MM.1S (cell line): ENCODE data around the gene PTCD3.

Experiments used
- DNase-seq: peaks from one replicate; pipeline ENCODE4 v3.0.0-alpha.2; 2015
- H2AFZ ChIP-seq: fragments of 300-600 bp; sonication (generic); 2 replicates; pipeline ENCODE4 v1.6.0; 2016; ENCODE audit warnings: antibody characterized with exemption, low read length
- H3F3A ChIP-seq: fragments of 300-600 bp; sonication (generic); 2 replicates; pipeline ENCODE4 v1.6.1; 2016; ENCODE audit warnings: mild to moderate bottlenecking, antibody characterized with exemption, low read length, moderate library complexity, mixed read lengths; ENCODE audit not compliant: insufficient read depth
- H3K27ac ChIP-seq: fragments of 300-600 bp; sonication (generic); 2 replicates; pipeline ENCODE4 v1.5.1; 2016; ENCODE audit warnings: mild to moderate bottlenecking, low read length
- H3K27me3 ChIP-seq: fragments of 300-600 bp; sonication (generic); replicated peaks from 2 replicates; pipeline ENCODE4 v1.6.0; 2016; ENCODE audit warnings: low read length; ENCODE audit not compliant: insufficient read depth
- H3K36me3 ChIP-seq: fragments of 300-600 bp; sonication (generic); replicated peaks from 2 replicates; pipeline ENCODE4 v1.6.1; 2016; ENCODE audit warnings: mild to moderate bottlenecking, low read length, mixed read lengths; ENCODE audit not compliant: insufficient read depth
- H3K4me1 ChIP-seq: fragments of 300-600 bp; sonication (generic); 2 replicates; pipeline ENCODE4 v1.6.1; 2016; ENCODE audit warnings: low read length, mixed read lengths
- H3K4me2 ChIP-seq: fragments of 300-600 bp; sonication (generic); 2 replicates; pipeline ENCODE4 v1.6.0; 2016; ENCODE audit warnings: low read depth, low read length
- H3K4me3 ChIP-seq: fragments of 300-600 bp; sonication (generic); 2 replicates; pipeline ENCODE4 v1.5.1; 2016; ENCODE audit warnings: low read length, mixed read lengths
- H3K79me2 ChIP-seq: fragments of 300-600 bp; sonication (generic); 2 replicates; pipeline ENCODE4 v1.6.1; 2016; ENCODE audit warnings: mixed run types, low read length, mixed read lengths
- H3K9ac ChIP-seq: fragments of 300-600 bp; sonication (generic); 2 replicates; pipeline ENCODE4 v1.6.1; 2016; ENCODE audit warnings: low read length, mixed read lengths
- H3K9me2 ChIP-seq: fragments of 300-600 bp; sonication (generic); replicated peaks from 2 replicates; pipeline ENCODE4 v1.6.1; 2016; ENCODE audit warnings: mild to moderate bottlenecking, low read length, mixed read lengths; ENCODE audit not compliant: insufficient read depth
- H3K9me3 ChIP-seq: fragments of 300-600 bp; sonication (generic); replicated peaks from 2 replicates; pipeline ENCODE4 v1.6.1; 2016; ENCODE audit warnings: mild to moderate bottlenecking, low read length, mixed read lengths; ENCODE audit not compliant: insufficient read depth
- H4K20me1 ChIP-seq: fragments of 300-600 bp; sonication (generic); 2 replicates; pipeline ENCODE4 v1.6.1; 2016; ENCODE audit warnings: mild to moderate bottlenecking, low read length, moderate library complexity, mixed read lengths; ENCODE audit not compliant: insufficient read depth
- EZH2 ChIP-seq: fragments of 300-600 bp; sonication (generic); optimal IDR thresholded peaks from 2 replicates; pipeline ENCODE3; 2017; ENCODE audit warnings: low read depth, mild to moderate bottlenecking, antibody characterized with exemption, low read length, mixed read lengths
- EZH2phosphoT487 ChIP-seq: fragments of 300-600 bp; sonication (generic); IDR thresholded peaks from 2 replicates; pipeline ENCODE4 v1.6.1; 2018; ENCODE audit warnings: antibody characterized with exemption, low read length
- TF ChIP-seq, protein P1 (sequence below): fragments of 300-600 bp; sonication (generic); IDR thresholded peaks from 2 replicates; pipeline ENCODE4 v1.5.1; 2016; ENCODE audit warnings: antibody characterized with exemption, low read length, mixed read lengths

PTCD3 gene

GRCh38 chr2:86185517-86186212, 79.6 kb downstream of the PTCD3 start:
- Histone ChIP-seq H3K9ac (no peak overlapping the region), H3K9me3 (no peaks in the 10 kb centered on the region), H3K4me1 (no peaks in the 10 kb centered on the region), H3K4me2 (no peak overlapping the region), H3F3A (no peaks in the 10 kb centered on the region), H3K9me2 (no peaks in the 10 kb centered on the region), H3K4me3 (no peak overlapping the region), H3K36me3 (no peaks in the 10 kb centered on the region), H4K20me1 (peaks cover 28% of the 10 kb centered on the region), H3K27me3 (no peaks in the 10 kb centered on the region), H3K79me2 (peaks cover 100% of the 10 kb centered on the region), H2AFZ (no peak overlapping the region), H3K27ac (no peak overlapping the region)
- DNase-seq = no peak
- TF ChIP-seq EZH2phosphoT487 = no peak
- TF ChIP-seq, protein P1, sequence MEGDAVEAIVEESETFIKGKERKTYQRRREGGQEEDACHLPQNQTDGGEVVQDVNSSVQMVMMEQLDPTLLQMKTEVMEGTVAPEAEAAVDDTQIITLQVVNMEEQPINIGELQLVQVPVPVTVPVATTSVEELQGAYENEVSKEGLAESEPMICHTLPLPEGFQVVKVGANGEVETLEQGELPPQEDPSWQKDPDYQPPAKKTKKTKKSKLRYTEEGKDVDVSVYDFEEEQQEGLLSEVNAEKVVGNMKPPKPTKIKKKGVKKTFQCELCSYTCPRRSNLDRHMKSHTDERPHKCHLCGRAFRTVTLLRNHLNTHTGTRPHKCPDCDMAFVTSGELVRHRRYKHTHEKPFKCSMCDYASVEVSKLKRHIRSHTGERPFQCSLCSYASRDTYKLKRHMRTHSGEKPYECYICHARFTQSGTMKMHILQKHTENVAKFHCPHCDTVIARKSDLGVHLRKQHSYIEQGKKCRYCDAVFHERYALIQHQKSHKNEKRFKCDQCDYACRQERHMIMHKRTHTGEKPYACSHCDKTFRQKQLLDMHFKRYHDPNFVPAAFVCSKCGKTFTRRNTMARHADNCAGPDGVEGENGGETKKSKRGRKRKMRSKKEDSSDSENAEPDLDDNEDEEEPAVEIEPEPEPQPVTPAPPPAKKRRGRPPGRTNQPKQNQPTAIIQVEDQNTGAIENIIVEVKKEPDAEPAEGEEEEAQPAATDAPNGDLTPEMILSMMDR = no peak
- TF ChIP-seq EZH2 = no peak

GRCh38 chr2:86186431-86186830, 80.4 kb downstream of the PTCD3 start:
- Histone ChIP-seq H3K9ac (no peak overlapping the region), H3F3A (no peaks in the 10 kb centered on the region), H3K36me3 (no peaks in the 10 kb centered on the region), H3K27me3 (no peaks in the 10 kb centered on the region), H3K4me3 (no peak overlapping the region), H3K79me2 (peaks cover 100% of the 10 kb centered on the region), H4K20me1 (peaks cover 25% of the 10 kb centered on the region), H2AFZ (no peak overlapping the region), H3K4me1 (no peaks in the 10 kb centered on the region), H3K9me2 (no peaks in the 10 kb centered on the region), H3K27ac (no peak overlapping the region), H3K4me2 (no peak overlapping the region), H3K9me3 (no peaks in the 10 kb centered on the region)
- no peak for DNase-seq
- TF ChIP-seq EZH2phosphoT487 (no peak), EZH2 (no peak)
- TF ChIP-seq, protein P1 = no peak

GRCh38 chr2:86189782-86190416, 83.9 kb downstream of the PTCD3 start:
- H3K27me3 ChIP-seq = no peaks in the 10 kb centered on the region
- peaks cover 98% of the 10 kb centered on the region for H3K79me2 ChIP-seq
- 0 out of 2 replicates have a peak, but pooled peaks cover 2% of the 10 kb centered on the region for H3K36me3 ChIP-seq
- peaks cover 18% of the 10 kb centered on the region for H3K4me1 ChIP-seq
- H4K20me1 ChIP-seq = peaks cover 32% of the 10 kb centered on the region
- H3K4me3 ChIP-seq = no peak overlapping the region
- H3F3A ChIP-seq = peaks cover 8% of the 10 kb centered on the region; the same call in 1 of the 2 replicates
- TF ChIP-seq, protein P1 = no peak
- no peak for TF ChIP-seq EZH2phosphoT487
- TF ChIP-seq EZH2 = no peak
- no peak overlapping the region for H3K27ac ChIP-seq
- no peak overlapping the region for H2AFZ ChIP-seq
- no peak for DNase-seq
- H3K9me3 ChIP-seq = no peaks in the 10 kb centered on the region
- no peak overlapping the region for H3K9ac ChIP-seq
- no peak overlapping the region for H3K4me2 ChIP-seq
- H3K9me2 ChIP-seq = no peaks in the 10 kb centered on the region
